ENCODE data around the gene TGM2. TPM values are rescaled to one million over a fixed set of nuclear protein-coding genes. Genes with fewer than 3 reads are reported as not detected.

TGM2 gene
- total and polyA plus RNA-seq, 9 of the 15 experiments (the other 6 are each of a cell fraction or from before 2014, with no cell fraction given) = 5.5 to 78.5 (median 37.6) TPM

DNA sequence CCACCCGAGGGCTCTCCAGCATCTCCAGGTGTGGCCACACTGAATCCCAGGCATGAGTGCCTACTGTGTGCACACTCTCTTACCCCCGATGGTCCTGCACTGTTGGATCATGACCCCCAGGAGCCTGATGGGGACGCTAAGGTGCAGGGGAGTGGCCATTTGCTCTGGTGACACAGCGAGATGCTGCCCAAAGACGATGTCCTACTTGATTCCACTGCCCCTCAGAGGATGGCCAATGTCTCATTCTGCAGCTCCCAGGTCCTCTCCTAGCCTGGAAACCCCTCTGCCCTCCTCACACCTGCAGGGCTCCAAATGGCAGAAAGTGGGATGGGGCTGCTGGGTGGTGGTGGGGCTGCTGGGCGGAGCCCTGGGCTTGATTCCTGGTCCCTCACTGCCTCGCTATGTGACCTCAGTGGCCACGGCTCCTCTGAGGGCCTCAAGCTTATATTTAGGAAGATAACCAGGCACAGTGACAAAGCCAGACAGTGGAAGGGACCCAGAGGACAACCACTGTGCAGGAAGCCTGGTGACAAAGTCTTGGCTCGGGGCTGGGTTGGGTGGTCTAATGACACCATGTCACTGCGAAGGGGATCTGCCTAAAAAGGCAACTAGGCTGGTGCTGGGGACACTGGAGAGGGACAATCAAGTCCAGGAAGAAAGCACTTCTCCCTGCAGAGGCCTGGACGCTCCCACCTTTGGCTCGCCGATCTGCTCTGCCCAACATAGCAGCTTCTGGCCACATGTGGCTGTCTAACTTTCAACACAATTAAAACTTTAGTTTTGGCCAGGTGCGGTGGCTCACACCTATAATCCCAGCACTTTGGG is 28.4 kb downstream of the TGM2 start:
- H3K4me1 ChIP-seq (replicated peaks in 1 of 2; ENCODE audit: control insufficient read depth in 2 of 2, insufficient read depth in 2 of 2, low read length in 2 of 2) = peaks cover 16 to 31% of the 10 kb centered on the region in 2 experiments
- POLR2A ChIA-PET = interaction anchor here (0.5 to 3.7 kb wide), 7 partner anchors 8 to 25 kb away, joined by 3 to 13 read pairs (median 3); no protein-coding TSS in a partner anchor
- no peak for FAIRE-seq

DNA sequence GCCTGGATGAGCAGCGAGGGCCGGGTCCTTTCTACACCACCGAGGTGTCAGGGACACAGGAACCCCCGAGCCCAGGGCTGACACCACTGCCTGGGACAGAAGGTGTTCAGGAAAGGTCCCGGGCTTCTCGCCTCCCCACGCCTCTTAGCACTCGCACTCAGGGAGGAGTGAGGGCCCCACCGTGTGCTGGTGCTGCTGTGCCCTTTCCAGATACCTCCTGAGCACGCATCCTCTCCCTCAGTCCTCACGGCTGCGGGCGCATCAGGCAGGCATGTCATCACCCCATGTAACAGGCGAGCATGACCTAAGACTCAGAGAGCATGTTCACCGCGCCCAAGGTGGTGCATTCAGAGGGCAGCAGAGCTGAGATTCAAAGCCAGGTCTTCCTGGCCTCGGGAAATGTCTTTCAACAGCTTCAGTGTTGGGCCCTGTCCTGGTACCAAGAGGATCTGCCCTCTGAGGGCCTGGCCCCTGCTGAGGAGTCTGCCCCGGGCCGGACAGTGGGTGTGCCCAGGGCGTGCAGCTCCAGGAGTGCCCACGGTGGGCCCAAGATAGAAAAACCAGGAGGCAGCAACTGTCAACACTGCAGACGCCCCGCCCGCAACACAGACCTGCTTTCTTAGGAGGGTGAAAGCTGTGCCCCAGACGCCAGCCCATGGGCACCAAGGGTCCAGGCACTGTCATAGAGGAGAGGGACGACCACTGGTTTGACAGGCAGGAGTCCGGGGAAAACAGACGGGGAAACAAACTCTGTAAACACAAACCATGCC is 29.2 kb downstream of the TGM2 start:
- FAIRE-seq (no peak), ATAC-seq (peak; percentile 6; the same call in 1 of the 3 replicates), DNase-seq (ENCODE audit: extremely low read depth in 1 of 4, low spot score in 3 of 4) (no peak)
- intact Hi-C loops (cut with micrococcal nuclease) = no loop called here
- in situ Hi-C loops (cut with MboI) = no loop called here
- 87% methylated on average over 28 of the region's 28 CpGs for WGBS (ENCODE audit: insufficient coverage, low coverage, missing lambda C conversion rate)
- no peaks in the 10 kb centered on the region for H3K9me1 ChIP-seq (ENCODE audit: control insufficient read depth, insufficient read depth, low read length)
- no peak overlapping the region for H3K27ac ChIP-seq (ENCODE audit: extremely low read depth, low read depth, low read length)
- H3K9me3 ChIP-seq (replicated peaks; ENCODE audit: control insufficient read depth, insufficient read depth, low read depth, low read length) = no peaks in the 10 kb centered on the region
- H3K27me3 ChIP-seq (ENCODE audit: control insufficient read depth in 2 of 2, insufficient read depth in 2 of 2, low read length in 2 of 2) = no peaks in the 10 kb centered on the region
- 0 out of 2 replicates have a peak, but pooled peaks cover 5% of the 10 kb centered on the region for H4K20me1 ChIP-seq (replicated peaks; ENCODE audit: control insufficient read depth, insufficient read depth, low read length)
- no peak overlapping the region for H3K4me2 ChIP-seq (ENCODE audit: insufficient read depth, low read length)
- peak overlapping the region in 1 of 2 experiments; percentile 86; a peak in 2 of 4 replicates for H3K9ac ChIP-seq (ENCODE audit: insufficient read depth in 1 of 2, low read depth in 2 of 2, low read length in 2 of 2)
- ChIA-PET CTCF (ENCODE audit: low intra/inter-chr PET ratio) (no interaction called here), POLR2A (interaction anchor here (0.6 to 3.7 kb wide), 5 partner anchors 8 to 79 kb away, joined by 3 to 13 read pairs (median 3); no protein-coding TSS in a partner anchor)
- no peak overlapping the region for H3K4me3 ChIP-seq
- BruUV-seq (replicated peaks) = no TSS peak
- H3K79me2 ChIP-seq (ENCODE audit: control insufficient read depth, insufficient read depth, low read length) = no peaks in the 10 kb centered on the region
- peaks cover 71% of the 10 kb centered on the region; the same call in 2 of the 3 replicates for H3K36me3 ChIP-seq (ENCODE audit: control insufficient read depth, insufficient read depth, low read length)
- H3K4me1 ChIP-seq (replicated peaks in 1 of 2; ENCODE audit: control insufficient read depth in 2 of 2, insufficient read depth in 2 of 2, low read length in 2 of 2) = peaks cover 16 to 27% of the 10 kb centered on the region in 2 experiments
- no peak overlapping the region for H2AFZ ChIP-seq (ENCODE audit: low read depth, low read length)
- no peak for TF ChIP-seq FOS (IDR thresholded peaks at IDR 0.05; ENCODE audit: extremely low read depth, insufficient read length)
- TF ChIP-seq POLR2G (IDR thresholded peaks at IDR 0.05; ENCODE audit: low read depth, low read length) = peak; percentile 46; the same call in 1 of the 2 replicates
- TF ChIP-seq POLR3A (IDR thresholded peaks at IDR 0.05; ENCODE audit: borderline replicate concordance, extremely low read depth, insufficient read depth, insufficient read length) = no peak
- TF ChIP-seq ZNF586 (CRISPR knock-in tag; conservative IDR thresholded peaks at IDR 0.05) = no peak
- TF ChIP-seq, protein P1, sequence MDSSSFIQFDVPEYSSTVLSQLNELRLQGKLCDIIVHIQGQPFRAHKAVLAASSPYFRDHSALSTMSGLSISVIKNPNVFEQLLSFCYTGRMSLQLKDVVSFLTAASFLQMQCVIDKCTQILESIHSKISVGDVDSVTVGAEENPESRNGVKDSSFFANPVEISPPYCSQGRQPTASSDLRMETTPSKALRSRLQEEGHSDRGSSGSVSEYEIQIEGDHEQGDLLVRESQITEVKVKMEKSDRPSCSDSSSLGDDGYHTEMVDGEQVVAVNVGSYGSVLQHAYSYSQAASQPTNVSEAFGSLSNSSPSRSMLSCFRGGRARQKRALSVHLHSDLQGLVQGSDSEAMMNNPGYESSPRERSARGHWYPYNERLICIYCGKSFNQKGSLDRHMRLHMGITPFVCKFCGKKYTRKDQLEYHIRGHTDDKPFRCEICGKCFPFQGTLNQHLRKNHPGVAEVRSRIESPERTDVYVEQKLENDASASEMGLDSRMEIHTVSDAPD (CRISPR knock-in tag; IDR thresholded peaks at IDR 0.05) = no peak
- no peak for TF ChIP-seq MEIS2 (IDR thresholded peaks at IDR 0.05; ENCODE audit: partially characterized antibody)
- TF ChIP-seq SNRNP70 (optimal IDR thresholded peaks at IDR 0.05; ENCODE audit: low read depth, low read length) = no peak
- 0 out of 2 replicates have a peak, but pooled peaks have one; percentile 12 for TF ChIP-seq RBFOX2 (IDR thresholded peaks at IDR 0.05; ENCODE audit: low read depth, low read length)

More for the DNA sequence above, 28.4 kb downstream of the TGM2 start:
- H3K9ac ChIP-seq (ENCODE audit: insufficient read depth in 1 of 2, low read depth in 2 of 2, low read length in 2 of 2) = no peak overlapping the region
- no peaks in the 10 kb centered on the region for H3K79me2 ChIP-seq (ENCODE audit: control insufficient read depth, insufficient read depth, low read length)
- WGBS (ENCODE audit: insufficient coverage, low coverage, missing lambda C conversion rate) = 75% methylated on average over 14 of the region's 14 CpGs
- no peaks in the 10 kb centered on the region for H3K9me1 ChIP-seq (ENCODE audit: control insufficient read depth, insufficient read depth, low read length)
- DNase-seq (ENCODE audit: extremely low read depth in 1 of 4, low spot score in 3 of 4) (no peak), ATAC-seq (no peak)
- no peak for TF ChIP-seq ZNF23 (CRISPR knock-in tag; IDR thresholded peaks at IDR 0.05)
- peak; percentile 92 for TF ChIP-seq ZKSCAN1 (IDR thresholded peaks at IDR 0.05; ENCODE audit: low read depth, low read length)
- in situ Hi-C loops (cut with MboI) = no loop called here
- peaks cover 76% of the 10 kb centered on the region; the same call in 2 of the 3 replicates for H3K36me3 ChIP-seq (ENCODE audit: control insufficient read depth, insufficient read depth, low read length)
- H3K27me3 ChIP-seq (ENCODE audit: control insufficient read depth in 2 of 2, insufficient read depth in 2 of 2, low read length in 2 of 2) = no peaks in the 10 kb centered on the region
- no peak overlapping the region for H3K4me2 ChIP-seq (ENCODE audit: insufficient read depth, low read length)
- intact Hi-C loops (cut with micrococcal nuclease) = no loop called here
- BruUV-seq (replicated peaks) = no TSS peak
- no peak overlapping the region for H2AFZ ChIP-seq (ENCODE audit: low read depth, low read length)
- CTCF ChIA-PET (ENCODE audit: low intra/inter-chr PET ratio) = no interaction called here
- H3K4me3 ChIP-seq = no peak overlapping the region
- H4K20me1 ChIP-seq (replicated peaks; ENCODE audit: control insufficient read depth, insufficient read depth, low read length) = 0 out of 2 replicates have a peak, but pooled peaks cover 5% of the 10 kb centered on the region
- H3K9me3 ChIP-seq (replicated peaks; ENCODE audit: control insufficient read depth, insufficient read depth, low read depth, low read length) = no peaks in the 10 kb centered on the region
- H3K27ac ChIP-seq (ENCODE audit: extremely low read depth, low read depth, low read length) = no peak overlapping the region
